Measurements from ENCODE around the gene KRTAP5-4.
"Not testable (repeated sequence)": the region's sequence is repeated elsewhere in the genome, so short reads cannot be mapped to it uniquely, and the experiment has no call there.

KRTAP5-4 gene

DNA sequence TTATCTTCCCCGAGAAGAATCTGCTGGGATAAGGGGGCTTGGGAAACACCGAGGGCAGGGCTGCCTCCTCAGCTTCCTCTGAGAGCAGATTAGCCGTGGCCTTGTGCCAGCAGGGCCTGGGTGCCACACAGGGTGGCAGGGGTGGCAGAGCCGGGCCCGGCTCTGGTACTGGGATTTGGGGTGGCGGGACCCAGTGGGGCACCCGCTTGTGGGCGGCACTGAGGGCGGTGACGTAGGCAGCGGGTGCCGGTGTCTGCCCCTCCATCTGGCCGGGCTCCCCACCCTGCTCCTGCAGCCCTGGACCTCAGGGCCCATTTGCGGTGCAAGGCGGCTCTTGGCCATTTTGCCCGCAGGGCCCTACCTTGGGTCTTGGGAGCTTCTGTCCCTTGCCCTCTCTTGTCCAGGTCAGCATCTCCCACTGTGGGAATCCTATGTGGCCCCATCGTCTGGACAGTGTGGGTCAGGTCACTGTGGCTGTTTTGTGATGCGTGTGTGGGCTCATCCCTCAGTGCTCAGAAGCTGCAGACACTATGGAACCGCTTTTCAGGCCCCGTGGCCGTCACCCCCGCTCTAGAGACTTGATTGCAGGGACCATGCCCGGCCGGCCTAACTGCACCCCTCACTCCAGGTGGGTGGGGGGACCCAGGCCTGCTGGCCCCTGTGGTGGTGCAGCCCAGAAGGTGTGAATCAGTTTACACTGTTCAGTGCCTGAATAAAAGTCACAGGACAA is 45.3 kb upstream of the KRTAP5-4 start:
- TF ChIP-seq, protein P1, sequence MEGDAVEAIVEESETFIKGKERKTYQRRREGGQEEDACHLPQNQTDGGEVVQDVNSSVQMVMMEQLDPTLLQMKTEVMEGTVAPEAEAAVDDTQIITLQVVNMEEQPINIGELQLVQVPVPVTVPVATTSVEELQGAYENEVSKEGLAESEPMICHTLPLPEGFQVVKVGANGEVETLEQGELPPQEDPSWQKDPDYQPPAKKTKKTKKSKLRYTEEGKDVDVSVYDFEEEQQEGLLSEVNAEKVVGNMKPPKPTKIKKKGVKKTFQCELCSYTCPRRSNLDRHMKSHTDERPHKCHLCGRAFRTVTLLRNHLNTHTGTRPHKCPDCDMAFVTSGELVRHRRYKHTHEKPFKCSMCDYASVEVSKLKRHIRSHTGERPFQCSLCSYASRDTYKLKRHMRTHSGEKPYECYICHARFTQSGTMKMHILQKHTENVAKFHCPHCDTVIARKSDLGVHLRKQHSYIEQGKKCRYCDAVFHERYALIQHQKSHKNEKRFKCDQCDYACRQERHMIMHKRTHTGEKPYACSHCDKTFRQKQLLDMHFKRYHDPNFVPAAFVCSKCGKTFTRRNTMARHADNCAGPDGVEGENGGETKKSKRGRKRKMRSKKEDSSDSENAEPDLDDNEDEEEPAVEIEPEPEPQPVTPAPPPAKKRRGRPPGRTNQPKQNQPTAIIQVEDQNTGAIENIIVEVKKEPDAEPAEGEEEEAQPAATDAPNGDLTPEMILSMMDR (conservative IDR thresholded peaks at IDR 0.05; ENCODE audit: low read depth, low read length) = no peak
- no peak overlapping the region for H3K4me3 ChIP-seq (ENCODE audit: low read depth, low read length)
- DNase-seq (ENCODE audit: low read depth) = no peak

DNA sequence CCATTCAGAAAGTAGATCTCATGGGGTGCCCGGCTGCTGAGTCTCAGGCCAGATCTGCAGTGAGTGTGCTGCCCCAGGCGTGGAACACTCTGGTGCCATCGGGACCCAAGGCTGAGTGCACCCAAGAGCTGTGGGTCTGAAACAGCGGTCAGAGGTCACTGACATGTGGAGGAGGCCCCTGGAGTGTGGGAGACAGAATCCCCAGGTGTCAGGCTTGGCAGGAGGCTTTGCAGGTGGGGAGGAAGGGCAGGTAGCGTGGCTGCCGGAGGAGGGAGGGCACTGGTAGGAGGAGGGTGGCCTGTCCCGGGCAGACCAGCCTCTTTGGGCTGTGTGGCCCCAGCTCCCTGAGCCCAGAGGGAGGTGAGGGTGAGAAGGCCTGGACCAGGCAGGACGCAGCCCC is 43.4 kb upstream of the KRTAP5-4 start:
- TF ChIP-seq, protein P1 (conservative IDR thresholded peaks at IDR 0.05; ENCODE audit: low read depth, low read length) = no peak
- no peak for DNase-seq (ENCODE audit: low read depth)
- H3K4me3 ChIP-seq (ENCODE audit: low read depth, low read length) = no peak overlapping the region

DNA sequence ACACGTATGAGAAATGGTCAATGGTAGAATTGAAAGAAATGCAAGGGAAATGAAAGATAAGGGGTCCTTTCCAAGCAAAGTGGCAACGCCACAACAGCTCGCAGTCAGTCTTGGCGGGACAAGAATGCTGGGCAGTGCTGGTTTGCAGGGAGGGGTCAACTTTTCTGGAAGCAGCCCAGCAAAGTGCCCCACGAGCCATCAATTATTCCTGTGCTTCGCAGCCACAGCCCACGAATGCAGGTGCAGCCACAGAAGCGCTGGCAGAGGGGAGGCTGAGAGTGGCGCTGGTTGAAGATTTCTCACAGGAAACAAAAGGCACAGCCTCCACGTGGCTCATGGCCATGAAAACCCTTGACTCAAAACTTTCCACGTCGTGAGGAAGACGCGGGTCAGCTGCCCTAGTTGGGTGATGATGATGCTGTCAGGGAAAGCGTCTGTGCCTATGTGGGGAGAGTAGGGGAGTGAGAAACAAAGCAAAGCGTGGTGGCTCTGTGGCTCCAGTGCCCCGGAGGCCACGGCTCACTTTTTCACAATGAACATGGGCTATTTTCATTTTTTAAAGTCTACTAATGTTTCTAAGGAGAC is 40.9 kb upstream of the KRTAP5-4 start:
- not testable (repeated sequence) for H3K4me3 ChIP-seq (ENCODE audit: low read depth, low read length); DNase-seq (ENCODE audit: low read depth)

DNA sequence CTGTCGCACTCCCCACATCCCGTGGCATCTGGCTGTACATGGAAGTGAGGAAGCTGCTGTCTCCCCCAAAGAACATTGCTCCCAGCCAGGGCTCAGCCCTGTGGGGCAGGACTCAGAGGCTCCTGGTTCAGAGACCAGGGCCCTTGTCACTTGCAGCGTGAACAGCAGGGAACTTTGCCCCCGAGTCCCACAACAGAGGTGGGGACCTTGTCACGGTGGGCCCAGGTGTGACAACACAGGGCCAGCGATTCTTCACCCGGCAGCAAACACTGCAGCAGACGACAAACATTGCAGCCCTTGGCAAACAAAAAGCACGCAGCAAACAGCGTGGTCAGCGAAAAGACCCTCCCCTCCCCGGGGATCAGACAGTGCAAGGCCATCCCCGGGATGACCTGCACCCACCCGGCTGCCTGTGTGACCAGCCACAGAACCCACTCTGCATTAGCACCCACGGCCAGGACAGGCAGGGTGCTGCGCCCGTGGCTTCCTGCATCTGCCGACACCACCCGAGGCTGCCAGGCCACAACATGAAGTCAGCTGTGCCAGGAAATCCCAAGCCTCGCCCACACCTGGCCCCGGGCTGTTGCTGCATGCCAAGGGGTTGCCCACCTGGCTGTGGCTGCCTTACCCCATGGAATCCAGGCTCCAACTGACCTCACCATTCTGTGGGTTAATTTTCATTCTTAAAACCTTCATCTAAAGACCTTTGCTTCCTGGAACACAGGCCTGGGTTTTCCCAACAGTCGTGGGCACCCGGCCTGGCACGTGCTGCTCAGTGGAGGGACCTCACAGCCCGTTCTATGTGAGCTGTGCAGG is 39.7 kb upstream of the KRTAP5-4 start:
- H3K4me3 ChIP-seq (ENCODE audit: low read depth, low read length); DNase-seq (ENCODE audit: low read depth): not testable (repeated sequence)

DNA sequence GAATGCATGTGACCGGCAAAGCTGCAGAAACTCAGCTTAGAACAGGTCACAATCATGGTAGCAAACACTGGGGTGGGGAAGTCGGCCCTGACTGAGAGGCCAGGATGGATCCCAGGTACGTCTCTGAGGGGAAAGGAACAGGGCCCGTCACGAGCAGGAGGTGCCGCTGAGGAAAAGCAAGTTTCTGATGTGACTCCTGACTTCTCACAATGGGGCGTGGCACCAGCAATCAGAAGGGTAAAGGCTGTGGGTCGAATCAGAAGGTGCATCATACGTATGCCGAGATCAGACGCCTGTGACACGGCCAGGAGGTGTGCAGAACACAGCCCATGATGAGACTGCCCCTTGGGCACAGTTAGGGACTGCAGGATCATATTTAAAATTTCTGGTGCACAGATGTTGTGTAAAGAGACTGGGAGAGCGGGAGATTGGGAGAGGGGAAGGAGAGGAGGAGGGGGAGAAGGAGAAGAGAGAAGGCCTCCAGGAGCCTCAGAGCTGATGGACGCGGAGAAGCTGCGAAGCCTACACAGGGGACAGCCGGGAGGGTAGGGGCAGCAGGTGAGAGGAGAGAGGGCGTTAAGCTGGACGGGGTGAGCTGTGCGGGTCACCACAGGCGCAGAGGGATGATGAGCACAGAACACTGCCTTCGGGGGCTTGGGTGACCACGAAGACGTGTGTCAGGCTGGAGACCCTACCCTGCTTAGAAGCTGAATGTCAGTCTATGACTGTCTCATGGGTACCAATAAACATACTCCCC is 38.4 kb upstream of the KRTAP5-4 start:
- H3K4me3 ChIP-seq (ENCODE audit: low read depth, low read length) = no peak overlapping the region
- no peak for DNase-seq (ENCODE audit: low read depth)
- TF ChIP-seq, protein P1 (conservative IDR thresholded peaks at IDR 0.05; ENCODE audit: low read depth, low read length) = no peak

DNA sequence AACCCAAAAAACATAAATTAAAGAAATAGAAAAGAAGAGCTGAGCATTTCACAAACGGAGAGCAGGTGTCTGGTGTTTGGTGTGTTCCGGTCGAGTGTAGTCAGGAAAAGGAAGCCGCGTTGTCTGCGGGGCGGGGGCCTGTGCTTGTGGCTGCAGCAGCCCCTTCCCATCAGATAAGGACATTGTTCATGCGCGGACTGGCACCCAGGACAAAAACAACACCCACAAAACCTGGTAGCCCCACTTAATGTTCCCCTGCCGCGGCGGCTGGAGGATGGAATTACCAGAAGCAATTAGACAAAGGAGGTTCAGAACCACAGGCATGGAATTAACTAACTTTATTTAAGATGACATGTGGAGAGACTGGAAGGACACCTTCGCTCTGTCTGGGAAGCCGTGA is 37.6 kb upstream of the KRTAP5-4 start:
- DNase-seq (ENCODE audit: low read depth) = no peak

DNA sequence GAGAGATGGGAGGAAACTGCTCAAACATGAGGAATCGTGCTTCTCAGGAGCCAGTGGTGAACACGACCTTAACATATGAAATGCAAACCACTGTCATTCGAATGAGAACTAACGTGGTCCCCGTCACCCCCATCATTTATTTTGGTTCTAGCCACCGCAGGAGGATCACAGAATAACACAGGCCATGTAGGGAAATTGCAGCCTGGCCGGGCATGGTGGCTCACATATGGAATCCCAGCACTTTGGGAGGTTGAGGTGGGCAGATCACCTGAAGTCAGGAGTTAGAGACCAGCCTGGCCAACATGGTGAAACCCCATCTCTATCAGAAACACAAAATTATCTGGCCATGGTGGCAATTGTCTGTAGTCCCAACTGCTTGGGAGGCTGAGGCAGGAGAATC is 34.7 kb upstream of the KRTAP5-4 start:
- TF ChIP-seq, protein P1 (conservative IDR thresholded peaks at IDR 0.05; ENCODE audit: low read depth, low read length) = no peak
- DNase-seq (ENCODE audit: low read depth) = no peak
- no peak overlapping the region for H3K4me3 ChIP-seq (ENCODE audit: low read depth, low read length)

More for the DNA sequence above, 37.6 kb upstream of the KRTAP5-4 start:
- H3K4me3 ChIP-seq (ENCODE audit: low read depth, low read length) = no peak overlapping the region
- TF ChIP-seq, protein P1 (conservative IDR thresholded peaks at IDR 0.05; ENCODE audit: low read depth, low read length) = no peak

All from choroid plexus epithelial cell (primary cell).